Measurements from ENCODE around the gene ISCA2. TPM values are rescaled to one million over a fixed set of nuclear protein-coding genes. Genes with fewer than 3 reads are reported as not detected.

Gene ISCA2
- total RNA-seq, 1 donor = 8.7 TPM

DNA sequence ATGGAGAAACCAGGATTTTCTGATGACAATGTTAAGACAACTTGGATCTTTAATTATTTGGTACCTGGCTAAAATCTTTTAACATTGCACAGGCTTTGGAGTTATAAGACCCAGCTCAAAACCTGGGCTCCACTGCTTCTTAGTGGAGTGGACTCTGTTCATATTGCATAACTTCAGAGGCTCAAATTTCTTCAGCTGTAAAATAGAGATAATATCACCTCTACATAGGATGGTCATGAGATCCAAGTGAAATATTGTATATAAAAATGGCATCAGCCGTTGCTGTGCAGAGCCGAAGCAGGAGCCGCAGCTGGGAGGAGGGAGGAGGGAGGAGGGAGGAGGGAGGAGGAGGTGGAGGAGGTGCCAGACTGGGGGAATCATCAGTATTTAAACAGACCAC lies 11.0 kb upstream of the ISCA2 start:
- H3K4me3 ChIP-seq (ENCODE audit: insufficient read depth, low read length) = no peak overlapping the region
- H3K4me2 ChIP-seq (ENCODE audit: insufficient read depth, low read length) = no peak overlapping the region
- H3K27ac ChIP-seq (ENCODE audit: low read depth, low read length) = no peak overlapping the region
- TF ChIP-seq, protein P1, sequence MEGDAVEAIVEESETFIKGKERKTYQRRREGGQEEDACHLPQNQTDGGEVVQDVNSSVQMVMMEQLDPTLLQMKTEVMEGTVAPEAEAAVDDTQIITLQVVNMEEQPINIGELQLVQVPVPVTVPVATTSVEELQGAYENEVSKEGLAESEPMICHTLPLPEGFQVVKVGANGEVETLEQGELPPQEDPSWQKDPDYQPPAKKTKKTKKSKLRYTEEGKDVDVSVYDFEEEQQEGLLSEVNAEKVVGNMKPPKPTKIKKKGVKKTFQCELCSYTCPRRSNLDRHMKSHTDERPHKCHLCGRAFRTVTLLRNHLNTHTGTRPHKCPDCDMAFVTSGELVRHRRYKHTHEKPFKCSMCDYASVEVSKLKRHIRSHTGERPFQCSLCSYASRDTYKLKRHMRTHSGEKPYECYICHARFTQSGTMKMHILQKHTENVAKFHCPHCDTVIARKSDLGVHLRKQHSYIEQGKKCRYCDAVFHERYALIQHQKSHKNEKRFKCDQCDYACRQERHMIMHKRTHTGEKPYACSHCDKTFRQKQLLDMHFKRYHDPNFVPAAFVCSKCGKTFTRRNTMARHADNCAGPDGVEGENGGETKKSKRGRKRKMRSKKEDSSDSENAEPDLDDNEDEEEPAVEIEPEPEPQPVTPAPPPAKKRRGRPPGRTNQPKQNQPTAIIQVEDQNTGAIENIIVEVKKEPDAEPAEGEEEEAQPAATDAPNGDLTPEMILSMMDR (IDR thresholded peaks at IDR 0.05; ENCODE audit: extremely low read depth, low read depth, low read length) = no peak
- DNase-seq (ENCODE audit: insufficient read length, low spot score, missing footprints) = no peak
- no peaks in the 10 kb centered on the region for H4K20me1 ChIP-seq (ENCODE audit: insufficient read depth, low read length)
- peaks cover 22% of the 10 kb centered on the region for H3K79me2 ChIP-seq (ENCODE audit: insufficient read depth, low read length)
- H3K27me3 ChIP-seq (ENCODE audit: insufficient read depth, low read length) = no peaks in the 10 kb centered on the region
- no peak overlapping the region for H2AFZ ChIP-seq (ENCODE audit: low read length)
- no peaks in the 10 kb centered on the region for H3K9me3 ChIP-seq (ENCODE audit: low read depth, low read length)
- peaks cover 24% of the 10 kb centered on the region for H3K36me3 ChIP-seq (ENCODE audit: insufficient read depth, low read length)
- peaks cover 13% of the 10 kb centered on the region for H3K4me1 ChIP-seq (ENCODE audit: insufficient read depth, low read length)

DNA sequence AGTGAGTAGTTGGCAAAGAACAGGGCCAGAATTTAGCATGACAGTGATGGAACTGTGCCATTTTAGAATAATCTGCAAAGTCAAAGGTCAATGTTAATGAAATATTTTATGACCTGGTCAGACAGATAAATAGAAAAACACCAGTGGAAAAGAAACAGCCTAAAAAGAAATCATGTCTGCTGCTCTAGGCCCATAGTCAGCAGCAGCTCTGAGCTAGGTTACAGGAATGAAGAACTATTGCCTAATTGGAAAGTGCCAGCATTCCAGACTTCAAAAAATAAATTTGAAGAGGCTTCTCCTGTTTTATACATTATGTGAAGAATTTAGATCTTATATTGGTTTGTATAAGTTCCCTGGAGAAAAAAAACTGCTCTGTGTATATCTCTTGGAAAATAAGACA lies 10.2 kb upstream of the ISCA2 start:
- Histone ChIP-seq H3K36me3 (ENCODE audit: insufficient read depth, low read length) (peaks cover 24% of the 10 kb centered on the region), H3K79me2 (ENCODE audit: insufficient read depth, low read length) (peaks cover 27% of the 10 kb centered on the region), H4K20me1 (ENCODE audit: insufficient read depth, low read length) (no peaks in the 10 kb centered on the region), H3K27me3 (ENCODE audit: insufficient read depth, low read length) (no peaks in the 10 kb centered on the region), H3K4me1 (ENCODE audit: insufficient read depth, low read length) (peaks cover 21% of the 10 kb centered on the region), H3K9me3 (ENCODE audit: low read depth, low read length) (no peaks in the 10 kb centered on the region), H3K27ac (ENCODE audit: low read depth, low read length) (no peak overlapping the region), H3K4me3 (ENCODE audit: insufficient read depth, low read length) (no peak overlapping the region), H3K4me2 (ENCODE audit: insufficient read depth, low read length) (peak overlapping the region; percentile 4), H2AFZ (ENCODE audit: low read length) (no peak overlapping the region)
- DNase-seq (ENCODE audit: insufficient read length, low spot score, missing footprints) = no peak
- TF ChIP-seq, protein P1 (IDR thresholded peaks at IDR 0.05; ENCODE audit: extremely low read depth, low read depth, low read length) = no peak

DNA sequence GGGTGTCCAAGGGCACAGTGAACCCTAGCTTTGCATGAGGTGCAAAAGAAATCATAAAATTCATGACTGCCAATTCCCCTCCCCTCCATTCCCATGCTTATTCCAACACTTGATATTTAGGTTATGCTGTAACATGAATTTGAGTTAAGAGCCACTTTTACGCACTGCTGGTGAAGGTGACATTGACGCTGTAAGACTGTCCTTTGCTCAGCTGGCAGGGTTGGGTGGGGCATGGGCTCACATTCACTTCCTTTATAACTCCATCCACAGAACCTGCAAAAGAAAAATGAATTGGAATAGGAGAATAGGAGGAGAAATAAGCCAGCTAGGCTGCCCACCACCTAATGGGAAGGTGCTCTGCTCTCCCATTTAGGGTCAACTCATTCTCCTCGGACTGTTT lies 7.4 kb upstream of the ISCA2 start:
- peaks cover 41% of the 10 kb centered on the region for H3K79me2 ChIP-seq (ENCODE audit: insufficient read depth, low read length)
- no peaks in the 10 kb centered on the region for H3K27me3 ChIP-seq (ENCODE audit: insufficient read depth, low read length)
- H3K27ac ChIP-seq (ENCODE audit: low read depth, low read length) = no peak overlapping the region
- H3K4me2 ChIP-seq (ENCODE audit: insufficient read depth, low read length) = no peak overlapping the region
- DNase-seq (ENCODE audit: insufficient read length, low spot score, missing footprints) = no peak
- peaks cover 11% of the 10 kb centered on the region for H3K36me3 ChIP-seq (ENCODE audit: insufficient read depth, low read length)
- TF ChIP-seq, protein P1 (IDR thresholded peaks at IDR 0.05; ENCODE audit: extremely low read depth, low read depth, low read length) = no peak
- H3K4me1 ChIP-seq (ENCODE audit: insufficient read depth, low read length) = peaks cover 27% of the 10 kb centered on the region
- H3K9me3 ChIP-seq (ENCODE audit: low read depth, low read length) = no peaks in the 10 kb centered on the region
- no peak overlapping the region for H2AFZ ChIP-seq (ENCODE audit: low read length)
- no peaks in the 10 kb centered on the region for H4K20me1 ChIP-seq (ENCODE audit: insufficient read depth, low read length)
- no peak overlapping the region for H3K4me3 ChIP-seq (ENCODE audit: insufficient read depth, low read length)

DNA sequence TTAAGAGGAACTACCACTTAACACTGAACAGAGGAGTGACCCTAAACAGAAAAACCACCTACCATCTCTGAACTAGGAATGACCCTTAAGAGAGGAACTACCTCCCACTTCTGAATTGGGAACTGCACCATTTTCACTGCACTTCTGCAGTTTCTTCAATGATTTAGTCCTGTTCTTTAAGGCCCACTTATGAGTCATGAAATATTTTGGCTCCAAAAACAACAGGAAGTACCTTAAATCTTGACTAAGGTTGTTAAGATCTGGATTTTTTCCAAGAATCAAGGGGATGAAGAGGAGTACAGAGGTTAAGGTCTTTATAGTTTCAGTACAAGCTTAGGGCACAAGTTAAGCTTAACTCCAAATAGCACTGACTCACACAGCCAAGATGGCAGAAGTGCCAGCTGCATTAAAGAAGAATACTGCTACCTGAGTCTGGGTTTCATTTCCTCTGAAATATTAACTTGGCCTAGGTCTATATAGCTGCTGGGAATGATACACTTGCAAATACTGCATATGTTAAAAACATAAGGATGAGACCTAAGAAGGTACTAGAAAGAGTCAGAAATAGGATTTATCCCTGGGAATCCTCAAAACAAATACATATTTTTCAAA lies 4.7 kb upstream of the ISCA2 start:
- peaks cover 64% of the 10 kb centered on the region for H3K79me2 ChIP-seq (ENCODE audit: insufficient read depth, low read length)
- H3K27ac ChIP-seq (ENCODE audit: low read depth, low read length) = no peak overlapping the region
- H3K4me1 ChIP-seq (ENCODE audit: insufficient read depth, low read length) = peaks cover 27% of the 10 kb centered on the region
- DNase-seq (ENCODE audit: insufficient read length, low spot score, missing footprints) = no peak
- H3K36me3 ChIP-seq (ENCODE audit: insufficient read depth, low read length) = no peaks in the 10 kb centered on the region
- TF ChIP-seq, protein P1 (IDR thresholded peaks at IDR 0.05; ENCODE audit: extremely low read depth, low read depth, low read length) = no peak
- H3K4me2 ChIP-seq (ENCODE audit: insufficient read depth, low read length) = no peak overlapping the region
- H3K27me3 ChIP-seq (ENCODE audit: insufficient read depth, low read length) = no peaks in the 10 kb centered on the region
- no peak overlapping the region for H3K4me3 ChIP-seq (ENCODE audit: insufficient read depth, low read length)
- H3K9me3 ChIP-seq (ENCODE audit: low read depth, low read length) = no peaks in the 10 kb centered on the region
- no peaks in the 10 kb centered on the region for H4K20me1 ChIP-seq (ENCODE audit: insufficient read depth, low read length)
- H2AFZ ChIP-seq (ENCODE audit: low read length) = no peak overlapping the region

All from osteoblast (primary cell).